Measurements from ENCODE around the gene MICB.

The MICB gene

DNA sequence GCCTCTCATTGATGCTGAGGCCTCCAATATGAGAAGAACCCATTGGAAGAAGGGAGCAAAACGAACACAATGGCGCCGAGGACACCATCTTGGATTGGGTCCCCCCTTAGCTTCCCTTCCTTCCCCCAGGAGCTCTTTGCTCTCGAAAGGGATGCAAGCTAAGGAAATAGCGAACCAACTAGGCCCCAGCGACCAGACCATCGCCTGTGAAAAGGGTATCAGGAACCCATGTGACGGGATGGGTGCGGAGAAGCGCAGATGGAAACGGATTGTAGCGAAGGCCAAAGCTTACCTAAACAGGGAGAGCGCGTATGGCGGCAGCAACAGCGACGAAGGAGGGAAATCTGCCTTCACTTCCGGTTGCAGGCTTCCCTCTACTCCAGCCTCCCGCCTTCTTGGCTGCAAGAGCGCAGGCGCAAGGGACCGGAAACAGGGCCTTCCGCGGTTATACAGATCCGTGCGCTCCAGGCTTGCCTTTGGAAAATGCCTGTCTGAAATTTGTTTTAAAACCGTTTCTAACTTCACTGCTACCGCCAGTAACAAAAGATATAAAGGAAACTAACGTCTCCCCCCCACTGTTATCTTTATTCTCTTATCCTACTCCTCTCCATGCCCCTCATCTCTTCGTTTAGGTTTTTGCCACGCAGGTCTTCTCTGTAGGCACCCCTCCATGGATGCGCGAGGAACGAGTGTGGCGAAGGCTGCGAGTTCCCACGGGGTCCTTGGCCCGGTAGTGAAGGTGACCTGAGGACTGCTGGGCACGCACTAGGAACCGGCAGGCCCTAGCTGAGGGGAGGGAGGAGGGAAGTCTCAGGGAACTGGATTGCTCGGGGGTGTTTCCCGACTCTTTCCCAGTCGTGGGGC lies 43.9 kb downstream of the MICB start, which contains the start of gene DDX39B:
Gene DDX39B (minus strand): TSS at position 346 of the 864 bp plus-strand sequence. CDS start 1,471 bp downstream, outside the sequence.
- DNase-seq: peak; percentile 94

DNA sequence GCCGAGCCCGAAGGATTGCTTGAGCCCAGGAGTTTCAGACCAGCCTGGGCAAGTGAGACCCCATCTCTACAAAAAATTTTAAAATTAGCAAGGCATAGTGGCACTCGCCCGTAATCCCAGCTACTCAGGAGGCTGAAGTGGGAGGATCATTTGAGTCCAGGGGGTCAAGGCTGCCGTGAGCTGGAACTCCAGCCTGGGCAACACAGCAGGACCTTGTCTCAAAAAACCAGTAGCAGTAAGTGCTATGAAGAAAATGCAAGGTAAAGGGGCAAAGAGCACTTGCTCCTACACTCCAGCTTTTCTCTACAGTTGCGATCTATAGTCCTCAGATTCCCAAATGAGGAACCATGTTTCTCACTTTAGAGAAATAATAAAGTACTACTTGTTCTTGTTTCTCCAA lies 45.7 kb downstream of the MICB start:
- DNase-seq: no peak

DNA sequence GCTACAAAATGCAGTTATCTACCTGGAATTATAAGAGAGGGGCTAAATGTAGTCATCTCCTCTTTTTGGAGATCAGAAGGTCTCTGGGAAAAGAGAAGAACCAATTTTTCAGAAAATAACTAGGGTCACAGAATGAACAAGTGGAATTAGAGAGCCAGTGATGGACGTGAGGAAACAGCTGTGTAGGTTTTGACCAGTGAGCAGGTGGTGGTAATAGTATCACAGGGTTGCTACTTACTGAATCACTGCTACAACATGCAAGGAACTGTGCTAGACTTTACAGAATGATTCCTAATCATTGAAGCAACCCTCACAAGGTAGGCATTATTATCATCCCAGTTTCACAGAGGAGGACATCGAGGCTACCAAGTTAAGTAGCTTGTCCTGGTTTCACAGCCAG lies 46.7 kb downstream of the MICB start:
- DNase-seq: no peak

DNA sequence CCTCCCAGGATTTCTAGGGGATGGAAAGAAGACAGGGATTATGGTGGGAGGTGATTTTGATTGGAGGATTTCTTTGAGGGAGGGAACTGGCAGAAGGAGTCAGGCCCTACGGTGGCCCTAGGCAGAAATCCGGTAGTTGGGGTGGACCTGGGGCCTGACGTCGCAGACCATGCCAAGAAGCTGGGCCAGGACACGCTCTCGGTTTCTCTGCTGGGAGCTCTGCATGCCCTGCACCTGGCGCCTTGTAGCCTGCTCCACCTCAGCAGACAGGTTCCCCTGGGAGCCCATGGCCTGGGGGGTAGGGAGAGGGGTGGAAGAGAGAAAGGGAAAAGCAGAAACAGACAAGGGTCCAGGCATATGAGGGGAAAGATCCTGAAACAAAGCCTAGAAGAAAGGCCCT lies 47.3 kb downstream of the MICB start:
- DNase-seq: no peak

DNA sequence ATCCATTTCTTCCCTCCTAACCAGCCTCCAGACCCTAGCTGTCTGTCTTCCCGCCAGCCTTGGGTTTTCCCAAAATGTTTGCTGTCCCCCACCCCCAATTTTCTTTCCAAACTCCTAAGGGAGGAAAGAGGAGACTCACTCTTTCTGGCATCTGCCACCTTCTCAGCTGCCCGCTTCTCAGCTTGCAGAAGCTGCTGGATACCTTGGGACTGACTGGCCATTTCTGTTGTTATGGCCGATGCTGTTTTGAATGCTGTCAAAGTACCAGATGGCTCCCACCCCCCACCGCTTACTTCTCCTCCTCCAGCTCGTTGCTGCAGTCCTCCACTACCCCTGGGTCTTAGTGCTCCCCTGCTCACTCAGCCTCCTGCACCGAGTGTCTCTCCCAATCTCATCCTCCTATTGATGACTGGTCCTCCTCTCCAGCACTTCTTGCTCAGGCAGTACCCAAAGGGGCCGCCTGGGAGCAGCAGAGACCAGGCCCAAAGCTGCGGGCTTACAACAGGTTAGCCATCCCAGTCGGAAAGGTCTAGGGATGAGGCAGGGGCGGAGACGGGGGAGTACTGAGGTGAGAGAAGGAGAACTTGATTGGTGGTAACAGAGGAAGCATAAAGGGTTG lies 48.5 kb downstream of the MICB start, which contains the start of gene ATP6V1G2:
Gene ATP6V1G2 (minus strand): TSS at position 270 of the 619 bp plus-strand sequence. CDS start 49 bp downstream, at position 221.
- peak; percentile 94 for DNase-seq

DNA sequence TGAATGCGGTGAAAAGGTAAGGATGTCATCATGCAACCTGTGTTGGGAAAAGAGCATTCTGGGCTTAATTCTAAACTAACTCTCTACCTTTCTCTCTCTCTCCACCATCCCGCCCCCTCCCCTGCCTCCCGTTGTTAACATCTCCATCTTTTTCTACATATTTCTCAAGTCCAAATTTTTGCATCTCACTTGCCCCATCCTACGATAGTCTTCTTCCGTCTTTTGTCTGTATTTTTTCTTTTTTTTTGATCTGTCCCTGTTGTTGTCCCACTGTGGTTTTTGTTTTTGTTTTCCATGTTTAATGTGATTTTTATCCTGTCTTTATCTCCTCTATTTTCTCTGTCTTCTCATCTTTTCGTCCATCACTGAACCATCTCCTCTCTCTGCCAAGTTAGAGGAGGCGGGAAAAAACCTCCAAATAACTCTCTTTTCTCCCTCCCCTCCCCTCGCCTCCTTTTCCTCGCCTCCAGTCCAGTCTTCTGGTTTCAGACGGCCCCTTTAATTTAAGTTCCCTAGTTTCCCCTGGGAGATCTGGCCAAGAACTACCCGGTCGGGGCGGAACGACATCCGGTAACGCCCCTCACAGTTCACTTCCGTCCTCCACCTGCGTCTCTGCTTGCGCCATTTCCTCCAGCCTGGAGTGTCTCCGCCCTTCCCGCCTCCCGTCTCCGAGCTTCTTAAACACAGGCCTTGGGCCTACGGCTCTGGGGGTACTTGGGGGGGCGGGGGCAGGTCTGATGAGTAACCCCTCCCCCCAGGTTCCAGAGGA lies 49.2 kb downstream of the MICB start, which contains the start of gene NFKBIL1:
Gene NFKBIL1 (plus strand): TSS at position 651 of the 769 bp plus-strand sequence. CDS start 87 bp downstream, at position 738.
- peak; percentile 96 for DNase-seq

DNA sequence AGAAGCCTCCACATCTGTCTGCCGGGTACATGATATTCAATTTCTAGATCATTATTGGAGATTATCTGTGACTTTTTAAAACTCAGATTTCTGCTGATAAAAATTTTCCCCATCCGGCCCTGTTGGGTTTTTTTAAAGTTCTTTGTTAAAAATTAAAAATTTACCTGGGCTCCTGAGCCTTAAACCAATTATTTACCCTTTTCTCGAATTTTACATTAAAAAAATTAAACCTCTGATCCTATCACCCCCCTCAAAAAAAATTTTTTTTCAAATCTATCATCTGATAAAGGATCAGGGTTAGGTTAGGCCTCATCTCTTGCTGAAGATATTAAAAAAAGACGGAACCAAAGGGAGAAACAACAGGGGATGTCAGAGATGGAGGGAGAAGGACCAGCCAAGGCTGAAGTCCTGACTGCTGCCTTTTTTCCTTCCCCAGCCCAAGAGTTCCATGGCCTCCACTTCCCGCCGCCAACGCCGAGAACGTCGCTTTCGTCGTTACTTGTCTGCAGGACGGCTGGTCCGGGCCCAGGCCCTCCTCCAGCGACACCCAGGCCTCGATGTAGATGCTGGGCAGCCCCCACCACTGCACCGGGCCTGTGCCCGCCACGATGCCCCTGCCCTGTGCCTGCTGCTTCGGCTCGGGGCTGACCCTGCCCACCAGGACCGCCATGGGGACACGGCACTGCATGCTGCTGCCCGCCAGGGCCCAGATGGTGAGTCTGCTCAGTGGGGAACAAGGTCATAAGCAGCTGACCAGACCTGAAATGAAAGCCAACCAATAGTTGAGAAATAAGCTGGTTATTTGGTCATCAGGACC lies 50.0 kb downstream of the MICB start:
- no peak for DNase-seq

DNA sequence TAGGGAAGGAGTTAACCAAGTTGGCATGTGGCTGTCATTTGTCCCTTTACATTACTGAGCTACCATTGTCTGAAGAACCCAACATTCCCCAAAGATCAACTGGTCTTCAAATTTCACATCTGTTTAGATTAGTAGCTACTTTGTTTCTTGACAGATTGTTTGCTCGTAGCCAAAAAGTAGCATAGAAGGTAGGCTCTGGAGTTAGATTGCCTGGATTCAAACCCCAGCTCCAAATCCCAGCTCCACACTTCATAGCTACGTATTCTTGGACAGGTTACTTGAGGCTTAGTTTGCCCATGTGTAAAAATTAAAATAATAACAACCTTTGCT lies 50.6 kb downstream of the MICB start:
- DNase-seq: no peak

DNA sequence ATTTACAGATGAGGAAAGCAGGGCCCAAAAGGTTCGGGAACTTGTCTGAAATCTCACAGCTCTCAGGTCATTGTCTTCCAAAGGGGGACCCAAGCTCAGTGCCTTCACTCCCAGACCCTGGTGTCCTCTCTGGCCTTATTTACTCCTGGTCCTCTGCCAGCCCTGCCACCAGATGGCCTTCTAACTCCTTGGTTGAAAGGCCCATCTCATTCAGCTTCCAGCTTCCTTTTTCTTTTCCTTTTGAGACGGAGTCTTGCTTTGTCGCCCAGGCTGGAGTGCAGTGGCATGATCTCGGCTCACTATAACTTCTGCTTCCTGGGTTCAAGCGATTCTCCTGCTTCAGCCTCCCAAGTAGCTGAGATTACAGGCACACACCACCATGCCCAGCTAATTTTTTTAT lies 53.4 kb downstream of the MICB start:
- DNase-seq: peak; percentile 74

DNA sequence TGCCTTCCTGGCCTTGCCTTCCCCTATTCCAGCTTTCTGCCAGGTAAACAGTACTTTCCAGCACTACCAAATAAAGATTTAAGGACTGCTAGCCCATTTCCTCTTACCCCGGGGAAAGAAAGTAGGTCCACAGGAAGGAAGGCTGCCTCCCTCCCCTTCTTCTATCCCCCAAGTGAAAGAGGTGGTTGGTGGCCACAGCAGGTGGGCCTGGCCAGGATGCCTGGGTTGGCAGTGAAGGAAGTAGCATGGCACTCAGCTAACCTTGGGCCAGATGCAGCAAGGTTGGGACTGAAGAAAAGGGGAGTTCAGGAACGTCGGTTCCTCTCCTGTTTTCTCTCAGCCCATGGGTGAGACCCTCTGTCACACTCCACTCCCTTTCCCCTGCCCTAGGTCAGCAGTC lies 58.4 kb downstream of the MICB start:
- DNase-seq: no peak

DNA sequence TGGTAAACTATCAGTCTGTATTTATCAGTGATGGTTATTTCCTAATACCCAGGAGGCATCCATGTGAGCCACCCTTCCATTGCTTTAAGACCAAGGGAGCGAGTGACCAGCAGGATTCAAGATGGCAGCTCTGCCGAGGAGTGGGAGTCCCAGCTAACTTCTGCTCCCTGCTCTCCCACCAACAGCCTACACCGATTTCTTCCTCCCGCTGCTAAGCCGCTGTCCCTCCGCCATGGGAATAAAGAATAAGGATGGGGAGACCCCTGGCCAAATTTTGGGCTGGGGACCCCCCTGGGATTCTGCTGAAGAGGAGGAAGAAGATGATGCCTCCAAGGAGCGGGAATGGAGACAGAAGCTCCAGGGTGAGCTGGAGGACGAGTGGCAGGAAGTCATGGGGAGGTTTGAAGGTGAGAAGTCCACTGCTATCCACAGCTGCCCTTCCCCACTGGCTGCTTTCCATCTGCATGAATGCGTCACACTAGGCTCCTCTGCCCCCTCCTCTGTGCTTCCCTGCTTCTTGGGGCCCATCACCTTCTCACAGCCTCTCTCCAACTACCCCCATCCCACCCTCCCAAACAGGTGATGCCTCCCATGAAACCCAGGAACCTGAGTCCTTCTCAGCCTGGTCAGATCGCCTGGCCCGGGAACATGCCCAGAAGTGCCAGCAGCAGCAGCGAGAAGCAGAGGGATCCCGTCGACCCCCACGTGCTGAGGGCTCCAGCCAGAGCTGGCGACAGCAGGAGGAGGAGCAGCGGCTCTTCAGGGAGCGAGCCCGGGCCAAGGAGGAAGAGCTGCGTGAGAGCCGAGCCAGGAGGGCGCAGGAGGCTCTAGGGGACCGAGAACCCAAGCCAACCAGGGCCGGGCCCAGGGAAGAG lies 59.7 kb downstream of the MICB start:
- DNase-seq: no peak

DNA sequence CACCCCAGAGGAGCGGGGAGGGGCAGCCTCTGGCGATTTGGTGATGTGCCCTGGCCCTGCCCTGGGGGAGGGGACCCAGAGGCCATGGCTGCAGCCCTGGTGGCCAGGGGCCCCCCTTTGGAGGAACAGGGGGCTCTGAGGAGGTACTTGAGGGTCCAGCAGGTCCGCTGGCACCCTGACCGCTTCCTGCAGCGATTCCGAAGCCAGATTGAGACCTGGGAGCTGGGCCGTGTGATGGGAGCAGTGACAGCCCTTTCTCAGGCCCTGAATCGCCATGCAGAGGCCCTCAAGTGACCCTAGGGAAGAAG lies 60.3 kb downstream of the MICB start:
- DNase-seq: no peak

DNA sequence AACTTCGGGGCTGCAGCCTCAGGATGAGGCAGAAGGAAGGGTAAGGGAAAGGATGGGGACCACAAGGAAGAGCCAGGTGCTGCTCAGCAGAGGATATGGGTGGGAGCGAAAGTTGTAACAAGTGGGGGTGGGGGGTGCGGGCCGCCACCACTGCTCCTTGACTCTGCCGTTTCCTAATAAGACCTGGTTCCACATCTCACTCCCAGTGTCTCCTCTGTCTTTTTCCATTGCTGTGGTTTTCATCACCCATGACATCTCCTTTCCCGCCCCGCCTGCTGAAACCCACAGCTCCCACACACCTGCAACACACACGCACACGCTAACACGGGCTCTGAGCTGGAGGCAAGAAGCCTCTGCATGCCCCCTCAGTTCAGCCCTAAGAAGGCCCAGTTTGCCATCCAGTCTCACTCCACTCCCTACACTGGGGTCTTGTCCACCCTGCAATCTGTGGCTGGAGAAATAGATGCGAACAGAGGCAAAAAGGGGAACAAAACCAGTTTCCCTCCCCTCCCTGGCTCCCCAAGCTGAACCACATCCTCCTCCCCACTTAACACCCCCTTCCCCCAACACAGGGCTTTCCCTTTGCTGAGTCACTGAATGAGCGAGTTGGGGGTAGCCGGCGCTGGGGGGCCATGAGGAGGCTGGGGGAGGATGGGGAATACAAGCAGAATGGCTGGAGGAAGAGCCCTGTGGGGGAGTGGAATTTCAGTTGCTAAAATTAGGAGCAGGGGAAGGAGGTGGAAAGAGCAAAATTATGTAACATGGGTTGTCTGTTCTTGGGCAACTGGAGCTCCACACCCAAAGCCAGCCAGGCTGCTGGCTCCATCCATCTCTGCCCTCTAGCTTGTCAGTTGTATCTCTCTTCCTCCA lies 60.9 kb downstream of the MICB start:
- peak; percentile 87 for DNase-seq

DNA sequence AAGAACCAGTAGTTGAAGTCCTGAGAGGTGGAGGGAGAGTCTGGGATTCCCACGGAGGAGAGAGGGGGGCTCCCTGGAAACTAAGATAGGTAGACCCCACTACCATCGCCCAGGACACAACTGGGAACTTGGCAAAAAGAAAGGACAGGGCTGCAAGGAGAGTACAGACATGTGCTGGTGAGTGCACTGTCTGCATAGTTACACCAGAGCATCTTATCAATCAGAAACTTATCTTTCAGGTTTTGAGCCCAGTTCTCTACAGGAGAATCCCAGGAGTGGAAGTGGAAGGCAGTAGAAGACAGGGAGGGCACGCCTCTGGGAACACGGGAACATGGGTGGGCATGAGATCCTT lies 61.6 kb downstream of the MICB start:
- no peak for DNase-seq

DNA sequence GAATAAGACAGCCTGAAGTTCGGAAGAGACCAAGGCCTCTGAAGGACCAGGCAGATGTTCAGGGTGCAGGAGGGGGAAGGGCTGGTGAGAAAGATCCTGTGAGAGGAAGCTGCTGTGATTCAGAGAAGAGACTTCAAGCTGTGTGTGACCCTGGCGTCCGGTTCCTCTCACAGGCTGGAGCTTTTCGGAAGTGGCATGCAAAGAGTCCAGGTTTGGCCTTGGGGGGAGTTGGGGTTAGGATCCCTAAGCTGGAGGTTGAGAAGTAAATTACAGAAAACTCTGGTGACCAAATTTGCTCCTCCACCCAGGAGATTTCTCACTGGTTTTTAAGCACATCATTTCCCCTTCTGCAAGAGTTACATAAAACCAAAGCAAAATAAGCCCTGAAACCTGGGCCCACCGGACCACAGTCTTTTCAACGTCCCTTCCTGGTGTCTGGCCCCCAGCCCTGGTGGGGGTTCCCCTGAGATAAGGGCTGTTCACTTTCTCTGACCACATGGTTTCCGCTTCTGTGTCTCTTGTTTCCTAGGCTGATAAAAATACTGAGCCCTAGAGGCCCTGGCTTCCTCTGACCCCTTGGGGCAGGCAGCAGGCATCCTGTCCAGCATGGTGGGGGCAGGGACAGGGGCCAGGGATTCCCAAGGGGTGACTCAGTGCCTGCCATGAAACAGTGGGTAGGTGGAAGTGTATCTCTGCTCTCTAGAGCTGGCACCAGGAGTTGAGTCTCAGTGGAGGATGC lies 62.2 kb downstream of the MICB start:
- peak; percentile 74 for DNase-seq

DNA sequence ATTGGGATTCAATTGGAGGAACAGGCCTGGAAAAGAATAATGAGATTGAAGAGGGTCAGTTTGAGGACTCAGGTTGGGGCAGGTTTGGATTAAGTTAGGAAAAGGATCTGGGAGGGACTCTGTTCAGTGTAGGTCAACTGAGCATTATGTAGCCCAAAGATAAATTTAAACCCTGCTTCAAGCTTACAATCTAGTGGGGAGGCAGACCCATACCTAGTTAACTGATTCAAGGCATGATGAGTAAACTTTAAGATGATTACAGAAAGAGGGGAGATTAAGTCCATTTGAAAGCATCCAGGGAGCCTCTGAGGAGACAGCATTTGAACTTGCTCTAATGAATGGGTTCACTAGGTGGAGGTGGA lies 62.7 kb downstream of the MICB start:
- DNase-seq: no peak
